SKM-1 treated with dmso at 0.1 percent for 144 hours (cell line): ENCODE measurements around the gene ANAPC2.

Experiments
- DNase-seq: peaks from one replicate; lab custom pipeline; 2025; ENCODE audit not compliant: unreplicated experiment; lab: John Stamatoyannopoulos, UW

The ANAPC2 gene

DNA sequence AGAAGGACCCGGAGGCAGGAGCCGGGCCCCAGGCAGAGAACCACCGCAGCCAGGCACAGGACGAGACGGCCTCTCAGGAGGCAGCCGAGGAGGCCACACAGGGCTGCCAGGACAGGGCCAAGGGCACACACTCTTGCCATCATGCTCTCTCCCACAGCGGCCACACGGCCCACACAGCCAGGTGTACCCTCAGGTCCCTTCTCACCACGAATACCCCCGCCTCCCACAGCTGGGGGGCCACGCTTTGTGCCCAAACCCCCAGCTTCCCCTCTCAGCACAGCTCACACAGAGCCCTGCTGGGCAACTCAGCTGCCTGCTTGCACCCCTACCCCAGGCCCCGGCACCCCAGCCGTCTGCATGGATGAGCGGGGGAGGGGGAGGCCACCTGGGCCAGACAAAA is 5.4 kb upstream of the ANAPC2 start:
- DNase-seq, result no peak

DNA sequence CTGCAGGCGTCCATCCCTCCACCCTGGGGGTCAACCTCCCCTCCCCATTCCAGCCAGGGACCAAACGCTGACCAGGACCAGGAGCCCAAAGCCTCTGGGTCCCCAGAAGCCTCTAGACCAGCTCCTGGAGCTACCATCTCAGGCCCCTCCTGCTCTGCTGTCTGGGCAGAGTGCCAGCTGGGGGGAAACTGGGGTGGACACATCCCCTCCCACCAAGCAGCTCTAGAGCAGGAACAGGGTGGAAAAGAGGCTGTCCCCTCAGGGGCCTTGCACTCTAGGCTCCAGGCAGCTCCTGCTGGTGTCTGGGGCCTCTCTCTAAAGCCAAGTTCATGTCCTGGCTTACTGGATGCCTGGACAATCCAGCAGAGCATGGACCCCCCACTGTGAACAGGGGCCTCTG is 4.5 kb upstream of the ANAPC2 start:
- DNase-seq, result no peak

DNA sequence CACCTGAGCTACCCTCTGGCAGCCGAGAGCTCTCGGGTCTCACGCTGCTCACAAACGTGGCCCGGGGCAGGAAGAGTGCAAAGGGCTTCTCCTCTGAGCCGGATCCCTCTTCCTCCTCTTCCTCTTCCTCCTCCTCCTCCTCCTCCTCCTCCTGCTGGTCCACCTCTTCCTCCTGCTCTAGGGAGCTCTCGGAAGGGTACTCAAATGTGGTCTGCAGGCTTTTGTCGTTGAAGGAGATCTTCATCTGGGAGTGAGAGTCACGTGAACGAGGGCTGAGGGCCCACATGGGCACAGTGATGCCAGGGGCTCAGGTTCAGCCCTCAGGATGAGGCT is 4.1 kb upstream of the ANAPC2 start:
- no peak for DNase-seq

DNA sequence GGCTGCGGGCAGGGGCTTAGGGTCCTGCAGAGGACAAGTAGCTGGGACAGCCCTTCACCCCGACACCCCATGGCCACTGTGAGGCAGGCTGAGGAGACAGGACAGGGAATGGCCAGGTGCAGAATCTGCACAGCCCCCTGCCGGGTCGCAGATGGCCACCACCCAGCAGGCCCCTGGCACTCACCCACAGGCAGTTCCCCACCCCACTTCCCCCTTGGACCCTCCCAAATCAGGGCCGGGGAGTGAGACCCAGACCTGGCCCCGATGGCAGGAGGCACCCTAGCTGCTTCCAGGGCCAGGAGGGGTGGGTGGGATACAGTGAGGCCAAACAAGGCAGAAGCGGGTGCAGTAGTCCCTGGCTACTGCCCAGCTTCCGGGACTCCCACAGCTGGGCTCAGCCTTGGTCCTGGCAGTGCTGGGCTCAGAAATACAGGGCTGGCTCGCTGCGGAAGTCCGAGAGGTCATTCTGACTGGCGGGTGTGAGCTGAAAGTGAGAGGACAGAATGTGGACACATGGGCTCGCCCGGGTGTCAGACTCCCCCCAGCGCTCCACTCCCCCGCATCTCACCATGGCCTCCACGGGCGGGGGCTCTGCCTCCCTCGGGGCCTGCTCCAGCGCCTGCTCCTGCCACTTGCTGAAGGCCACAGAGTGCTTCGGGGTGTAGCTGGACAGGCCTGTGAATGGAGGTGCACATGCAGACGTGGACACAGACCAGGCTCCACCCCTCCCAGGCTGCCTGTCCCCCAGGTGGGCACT is 3.5 kb upstream of the ANAPC2 start:
- no peak for DNase-seq

DNA sequence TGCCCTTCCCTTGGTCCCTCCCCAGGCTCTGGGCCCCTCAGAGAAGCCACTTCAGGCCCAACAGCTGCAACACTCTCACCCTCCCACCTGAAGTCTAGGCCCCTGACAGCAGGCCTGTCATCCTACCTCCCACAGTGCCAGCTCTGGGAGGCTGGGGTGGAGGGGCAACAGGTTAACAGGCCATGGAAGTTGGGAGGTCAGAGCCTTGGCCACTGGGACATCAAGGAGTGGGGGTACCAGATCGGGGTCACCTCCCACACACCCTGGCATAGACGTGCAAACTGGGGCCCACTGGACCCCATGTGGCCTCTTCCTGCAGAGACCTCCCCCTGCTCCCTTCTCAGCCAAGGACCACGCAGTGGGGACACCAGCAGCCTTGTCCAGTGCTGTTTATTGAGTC is 2.9 kb upstream of the ANAPC2 start:
- DNase-seq, result no peak

DNA sequence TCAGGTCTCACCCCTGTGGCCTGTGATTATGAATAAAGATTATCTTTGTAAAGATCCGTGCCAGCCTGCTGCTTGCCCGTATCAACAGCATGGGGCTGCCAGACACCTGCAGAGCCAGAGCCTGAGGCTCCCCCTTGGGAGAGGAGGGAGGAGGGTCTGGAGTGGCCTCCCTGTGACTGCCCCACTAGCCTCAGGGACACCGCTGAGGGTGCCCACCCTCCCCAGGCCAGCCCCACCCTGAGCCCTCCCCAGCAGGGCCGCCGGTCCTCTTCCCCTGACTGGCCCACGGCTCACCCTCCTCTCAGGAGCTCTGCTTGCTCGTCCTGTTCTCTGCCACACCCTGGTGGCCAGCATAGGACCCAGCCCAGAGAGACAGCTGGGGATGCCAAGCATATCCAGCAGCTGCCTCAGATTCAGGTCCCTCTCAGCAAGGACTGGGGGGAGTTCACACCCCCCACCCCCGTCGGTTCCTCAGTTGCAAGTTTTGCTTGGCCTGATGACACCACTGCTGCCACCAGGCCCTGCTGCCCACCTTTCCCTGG is 2.0 kb upstream of the ANAPC2 start:
- DNase-seq, result no peak

DNA sequence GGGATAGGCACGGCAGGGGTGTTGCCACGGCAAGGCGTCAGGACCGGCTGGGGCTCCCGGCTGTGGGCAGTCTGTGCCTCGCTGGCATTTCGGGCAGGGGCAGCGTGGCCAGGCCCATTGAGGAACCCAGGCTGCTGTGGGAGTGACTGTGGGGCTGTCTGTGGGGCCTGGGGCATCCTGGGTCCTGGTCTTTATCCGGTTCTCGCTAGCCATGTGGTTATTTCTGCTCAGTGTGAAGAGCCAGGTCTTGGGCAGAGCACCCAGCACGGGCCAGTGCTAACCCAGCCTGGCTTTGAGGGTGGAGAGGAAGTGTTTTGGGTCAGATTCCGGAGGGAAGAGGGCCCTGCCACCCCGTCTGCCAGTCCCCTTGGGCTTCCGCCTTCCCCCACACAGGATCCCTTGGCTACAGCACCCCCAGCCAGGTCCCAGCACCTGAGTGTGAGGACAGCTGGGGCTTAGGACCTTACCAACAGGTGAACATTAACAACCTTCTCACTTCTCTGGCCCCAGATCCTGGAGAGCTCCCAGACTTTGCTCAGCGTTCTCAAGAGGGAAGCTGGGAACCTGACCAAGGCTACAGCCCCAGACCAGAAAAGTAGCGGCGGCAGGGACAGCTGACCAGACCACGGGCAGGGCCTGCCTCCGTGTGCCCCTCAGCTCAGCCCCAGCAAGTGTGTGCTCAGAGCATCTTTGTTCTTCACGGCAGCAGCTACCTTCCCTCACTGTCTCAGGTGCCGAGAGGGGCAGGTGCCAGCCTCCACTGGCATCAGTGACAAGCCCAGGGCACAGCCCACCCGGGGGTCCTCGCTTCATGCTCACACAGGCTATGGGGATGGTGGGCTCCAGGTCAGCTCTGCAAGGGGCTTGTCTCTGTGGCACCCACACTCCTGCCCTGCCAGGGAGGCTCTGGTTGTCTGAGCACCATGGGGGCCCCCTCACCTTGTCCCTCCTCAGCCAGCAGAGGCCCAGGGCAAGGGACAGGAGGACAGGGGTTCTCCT is 1.2 kb upstream of the ANAPC2 start:
- DNase-seq, result no peak

DNA sequence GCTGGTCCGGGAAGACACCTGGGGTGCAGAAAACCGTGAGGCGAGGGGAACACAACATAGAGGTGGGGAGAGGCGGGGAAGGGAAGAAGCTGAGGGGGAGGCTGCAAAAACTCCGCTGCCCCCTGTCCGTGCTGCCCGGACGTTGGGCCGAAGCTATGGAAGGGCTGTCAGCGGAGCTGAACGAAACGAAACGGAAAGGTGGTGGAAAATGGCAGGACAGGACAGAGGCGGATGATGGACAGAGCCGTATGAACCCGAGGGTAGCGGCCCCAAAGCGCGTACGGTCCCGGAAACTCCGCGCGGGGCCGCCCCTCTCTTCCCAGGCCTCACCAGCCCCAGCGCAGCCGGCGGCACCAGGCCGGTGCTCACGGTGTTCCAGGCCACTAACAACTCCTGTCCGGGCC is 272 bp downstream of the ANAPC2 start:
- no peak for DNase-seq

DNA sequence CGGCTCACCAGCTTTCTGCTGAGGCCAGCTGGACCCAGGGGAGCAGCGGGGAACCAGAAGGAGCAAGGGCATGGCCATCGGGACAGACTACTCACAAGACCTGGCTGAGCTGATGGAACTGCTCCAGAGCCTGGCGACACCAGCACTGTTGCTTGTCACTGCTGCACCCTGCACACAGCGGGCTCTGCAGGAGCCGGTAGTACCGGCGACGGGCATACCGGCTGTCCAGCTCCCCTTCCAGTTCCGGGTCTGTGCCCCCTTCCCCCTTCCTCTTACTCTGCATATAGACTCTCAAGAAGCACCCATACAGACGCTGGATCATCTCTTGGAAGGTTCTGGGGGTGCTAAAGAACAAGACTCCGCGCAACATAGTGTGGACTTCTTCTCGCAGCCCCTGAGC is 974 bp downstream of the ANAPC2 start:
- no peak for DNase-seq

DNA sequence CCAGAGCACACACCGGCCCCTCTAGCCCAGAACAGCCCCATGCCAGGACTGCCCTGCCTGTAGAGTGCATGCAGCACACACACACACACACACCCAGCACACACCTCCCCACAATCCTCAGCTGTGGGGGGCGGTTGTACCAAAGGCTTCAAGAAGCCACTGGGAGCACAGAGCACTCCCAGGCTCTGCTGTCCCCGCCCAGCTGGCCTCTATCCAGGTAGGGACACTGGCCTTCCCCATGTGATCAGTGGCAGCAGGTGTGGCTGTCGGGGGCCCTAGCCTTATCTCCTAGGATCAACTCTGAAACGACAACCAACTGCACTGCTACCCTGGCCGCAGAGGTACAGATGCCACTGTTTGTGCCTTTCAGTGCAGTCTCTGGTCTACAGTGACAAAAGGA is 2.0 kb downstream of the ANAPC2 start:
- no peak for DNase-seq

DNA sequence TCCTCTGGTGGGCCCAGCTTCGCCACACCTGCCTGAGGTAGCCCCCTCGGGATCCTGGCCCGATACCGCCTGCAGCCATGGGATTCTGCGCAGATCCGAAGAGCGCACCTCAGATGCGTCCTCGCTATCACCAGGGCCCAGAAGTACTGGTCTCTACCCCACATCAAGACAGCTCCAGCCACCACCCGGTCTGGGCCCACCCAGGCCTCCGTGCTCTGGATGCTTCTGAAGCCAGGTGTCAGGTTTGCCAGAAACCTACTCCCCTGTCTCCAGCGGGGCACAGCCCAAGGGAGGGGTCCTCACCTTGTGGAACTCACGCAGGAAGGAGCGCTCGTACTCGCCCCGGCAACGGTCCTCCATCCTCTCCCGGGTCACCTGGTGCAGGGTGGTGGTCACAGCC is 2.4 kb downstream of the ANAPC2 start:
- no peak for DNase-seq

DNA sequence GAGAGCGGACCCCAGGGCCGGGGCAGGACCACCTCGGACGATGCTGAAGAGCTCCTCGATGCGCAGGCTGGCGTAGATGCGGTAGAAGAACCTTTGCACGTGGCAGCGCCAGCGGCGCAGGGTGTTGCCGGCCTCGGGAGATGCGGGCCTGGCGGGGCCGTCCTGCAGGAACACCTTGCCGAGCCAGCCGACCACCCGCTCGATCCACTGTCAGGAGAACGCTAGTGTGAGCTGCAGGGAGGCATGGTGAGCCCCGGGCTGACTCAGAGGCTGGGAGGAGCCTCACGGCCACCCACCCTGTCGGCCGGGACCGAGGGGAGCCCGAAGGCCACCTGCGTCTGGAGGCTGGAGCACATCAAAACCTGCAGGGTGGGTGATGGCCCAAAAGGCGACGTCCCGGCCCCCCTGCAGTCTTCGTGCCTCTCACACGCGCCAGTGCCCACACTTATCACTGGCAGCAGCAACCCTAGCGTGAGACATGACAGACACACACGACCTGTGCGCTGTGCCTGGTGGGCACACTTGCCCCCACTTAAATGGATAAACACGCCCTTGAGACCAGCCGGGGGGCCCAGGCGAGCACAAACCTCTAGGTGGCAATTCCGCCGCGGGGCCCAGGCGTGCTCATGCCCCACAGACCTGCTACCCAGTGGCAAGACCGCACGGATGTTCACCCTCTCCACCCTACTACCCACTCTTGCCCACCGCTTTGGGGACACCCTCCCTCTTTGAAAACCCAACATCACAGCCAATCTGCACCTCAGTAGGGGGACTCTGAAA is 3.3 kb downstream of the ANAPC2 start:
- DNase-seq, result no peak

DNA sequence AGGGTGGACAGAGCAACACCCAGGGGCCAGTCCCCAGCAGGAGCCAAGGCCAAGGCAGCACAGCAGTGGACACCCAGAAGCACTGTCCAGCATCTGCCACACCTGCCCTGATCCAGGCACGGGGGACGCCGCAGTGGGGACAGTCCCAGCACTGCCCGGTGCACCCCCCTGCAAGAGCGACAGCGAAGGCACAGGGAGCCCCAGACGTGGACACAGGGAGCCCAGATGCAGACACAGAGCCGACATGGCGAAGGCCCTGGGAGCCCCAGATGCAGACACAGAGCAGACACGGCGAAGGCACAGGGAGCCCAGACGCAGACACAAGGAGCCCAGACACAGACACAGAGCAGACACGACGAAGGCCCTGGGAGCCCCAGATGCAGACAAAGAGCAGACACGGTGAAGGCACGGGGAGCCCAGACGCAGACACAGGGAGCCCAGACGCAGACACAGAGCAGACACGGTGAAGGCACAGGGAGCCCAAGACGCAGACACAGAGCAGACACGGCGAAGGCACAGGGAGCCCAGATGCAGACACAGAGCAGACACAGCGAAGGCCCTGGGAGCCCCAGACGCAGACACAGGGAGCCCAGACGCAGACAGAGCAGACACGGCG is 4.3 kb downstream of the ANAPC2 start:
- DNase-seq, result no peak

DNA sequence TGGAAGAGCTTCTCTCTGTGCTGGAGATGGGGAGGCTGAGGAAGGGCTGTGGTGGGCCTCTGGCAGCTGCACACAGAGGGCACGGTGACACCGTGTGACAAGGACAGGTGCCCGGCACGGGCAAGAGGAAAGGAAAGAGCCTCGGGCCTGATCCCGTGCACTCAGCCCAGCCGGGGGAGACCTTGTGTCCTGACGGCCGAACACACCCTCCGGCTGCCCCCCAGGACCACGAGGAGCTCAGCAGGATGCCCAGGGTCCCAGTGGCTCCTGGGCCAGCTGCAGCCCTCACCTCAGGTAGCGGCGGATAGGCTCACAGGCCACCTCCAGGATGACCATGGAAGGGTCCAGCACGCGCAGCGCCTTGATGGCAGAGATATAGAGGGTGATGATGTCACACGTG is 5.5 kb downstream of the ANAPC2 start:
- no peak for DNase-seq

DNA sequence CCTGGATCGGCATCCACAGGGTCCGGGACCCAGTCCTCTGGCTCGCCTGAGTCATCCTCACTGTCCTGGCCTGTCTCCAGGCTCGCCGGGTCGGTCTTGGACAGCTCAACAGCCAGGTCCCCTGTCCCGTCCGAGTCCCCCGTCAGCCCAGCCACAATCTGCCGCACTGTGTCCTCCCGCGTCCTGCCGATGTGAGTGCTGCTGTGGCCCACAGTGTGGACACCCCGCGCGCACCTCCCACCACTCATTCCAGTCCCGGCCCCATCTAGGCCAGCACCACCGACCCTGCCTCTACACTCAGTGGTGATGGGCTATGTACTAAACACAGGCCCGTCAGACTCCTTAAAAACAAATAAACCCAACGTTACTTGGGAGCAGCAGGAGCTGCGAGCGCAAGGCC is 6.7 kb downstream of the ANAPC2 start:
- DNase-seq, result no peak

DNA sequence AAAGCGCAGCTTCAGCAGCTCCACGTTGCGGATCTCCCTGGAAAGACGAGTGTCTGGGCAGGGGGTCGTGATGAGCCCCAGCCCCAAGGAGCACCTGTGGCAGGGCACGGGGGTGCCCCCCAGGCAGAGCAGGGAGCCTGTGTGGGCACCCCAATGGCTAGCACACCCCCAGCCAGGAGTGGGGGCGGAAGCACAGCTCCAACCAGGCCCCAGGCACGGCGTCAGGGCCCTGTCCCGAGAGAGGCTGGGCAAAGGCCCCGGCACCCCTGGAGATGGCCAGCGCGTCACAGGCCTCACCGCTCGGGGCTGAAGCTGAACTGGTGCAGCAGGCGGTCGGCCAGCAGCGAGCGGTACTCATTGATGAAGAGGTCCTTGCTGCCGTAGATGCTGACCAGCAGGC is 7.9 kb downstream of the ANAPC2 start:
- no peak for DNase-seq

DNA sequence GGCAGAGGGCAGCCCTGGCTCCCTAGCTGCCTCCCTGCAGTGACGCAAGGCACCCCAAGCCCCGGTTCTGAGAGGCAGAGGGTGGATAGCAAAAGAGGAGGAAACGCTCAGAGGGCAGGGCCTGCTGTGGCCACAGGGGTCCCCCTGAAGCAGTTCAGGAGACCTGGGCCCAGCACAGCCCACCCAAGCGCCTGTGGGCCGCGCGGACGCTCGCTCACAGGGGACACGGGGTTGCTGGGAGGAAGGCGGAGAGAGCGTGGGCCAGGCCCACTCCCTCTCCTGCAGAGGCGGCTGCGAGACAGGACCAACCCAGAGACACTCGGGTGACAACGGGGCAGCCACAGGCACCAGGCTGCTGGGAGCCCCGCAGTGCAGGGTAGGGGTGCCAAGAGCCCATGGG is 8.6 kb downstream of the ANAPC2 start:
- DNase-seq, result no peak

DNA sequence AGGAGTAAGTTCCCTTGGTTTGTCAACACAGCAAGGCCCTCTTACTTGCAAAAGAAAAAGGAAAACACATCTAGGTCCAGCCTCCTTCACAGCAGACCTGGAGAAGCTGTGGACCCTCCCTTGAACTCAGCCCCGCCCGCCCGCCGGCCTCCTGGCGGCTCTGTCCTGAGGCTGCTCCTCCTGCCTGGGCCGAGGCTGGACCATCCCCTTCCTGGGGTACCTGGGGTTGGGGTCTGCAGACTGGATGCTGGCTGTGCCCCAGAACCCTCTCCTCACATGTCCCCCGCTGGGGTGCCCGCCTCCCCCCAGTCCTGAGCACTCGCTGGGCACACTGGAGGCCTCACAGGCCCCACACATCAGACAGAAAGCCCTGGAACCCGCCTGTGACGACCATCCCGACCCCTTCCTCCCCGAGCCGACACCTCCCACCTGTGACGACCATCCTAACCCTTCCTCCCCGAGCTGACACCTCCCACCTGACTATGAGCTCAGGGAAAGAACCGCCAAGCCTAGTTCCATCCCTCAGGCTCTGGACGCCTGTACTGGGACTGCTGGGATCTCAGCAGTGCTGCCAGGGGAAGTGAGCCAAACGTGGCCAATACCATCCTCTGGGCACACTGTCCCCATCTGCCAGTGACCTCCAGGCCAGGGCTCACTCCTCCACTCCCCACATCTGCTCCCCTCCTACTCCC is 9.3 kb downstream of the ANAPC2 start:
- no peak for DNase-seq

DNA sequence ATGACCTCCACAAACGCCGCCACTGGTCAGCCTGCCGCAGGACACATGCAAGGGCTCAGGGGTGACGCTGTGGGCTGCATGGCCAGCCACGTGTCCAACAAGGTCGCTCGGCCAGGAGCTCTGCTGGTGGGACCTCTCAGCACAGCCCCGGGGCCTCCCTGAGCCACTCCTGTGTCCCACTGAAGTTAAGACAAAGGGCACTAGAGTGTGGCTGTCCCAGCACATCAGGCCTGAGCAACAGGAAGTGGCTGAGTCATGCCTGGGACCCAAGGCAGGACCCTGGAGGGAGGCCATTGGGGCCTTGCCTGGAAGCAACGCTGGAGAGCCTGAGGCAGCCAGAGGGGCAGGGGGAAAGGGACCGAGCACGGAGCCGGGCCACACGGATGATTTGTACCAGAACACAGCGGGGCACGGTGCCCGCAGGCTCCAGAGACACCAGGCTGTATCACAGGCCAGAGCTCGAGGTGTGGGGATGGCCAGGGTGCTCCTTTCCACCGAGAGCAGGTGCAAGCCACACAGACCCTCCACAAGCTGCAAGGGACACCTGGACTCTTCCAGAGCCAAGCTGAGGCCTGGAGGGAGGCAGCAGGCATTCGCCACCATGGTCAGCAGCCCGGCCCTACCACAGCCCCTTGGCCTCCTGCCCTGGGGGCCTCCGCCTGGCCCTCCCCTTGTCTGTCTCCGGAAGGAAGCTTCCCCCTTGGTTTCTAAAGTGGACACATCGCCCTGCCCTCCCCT is 10.0 kb downstream of the ANAPC2 start:
- no peak for DNase-seq
